HG02610 (cell line): ENCODE measurements around the gene TXLNG.
"Not testable (repeated sequence)": the region's sequence is repeated elsewhere in the genome, so short reads cannot be mapped to it uniquely, and the experiment has no call there.

Source experiments
- ATAC-seq: cut with Tn5 transposase; IDR thresholded peaks from one replicate; pipeline ENCODE4 v1.9.1; 2021; ENCODE audit warnings: mild to moderate bottlenecking, moderate library complexity; ENCODE audit not compliant: unreplicated experiment

The TXLNG gene

GRCh38 chrX:16836371-16836770, 50.1 kb downstream of the TXLNG start:
- ATAC-seq, result peak; percentile 79

- no peak for ATAC-seq
Observed at GRCh38 chrX:16838202-16839066, 52.2 kb downstream of the TXLNG start.

- no peak for ATAC-seq
Observed at GRCh38 chrX:16839219-16839851, 53.1 kb downstream of the TXLNG start.

- ATAC-seq, result no peak
Observed at GRCh38 chrX:16839852-16840460, 53.7 kb downstream of the TXLNG start.

GRCh38 chrX:16842684-16843083, 56.4 kb downstream of the TXLNG start:
- ATAC-seq, result no peak

GRCh38 chrX:16843208-16843909, 57.1 kb downstream of the TXLNG start:
- ATAC-seq, result no peak

GRCh38 chrX:16845686-16846085, 59.4 kb downstream of the TXLNG start:
- ATAC-seq, result no peak

- ATAC-seq, result no peak
Observed at GRCh38 chrX:16848541-16848940, 62.3 kb downstream of the TXLNG start.

GRCh38 chrX:16851421-16851820, 65.2 kb downstream of the TXLNG start:
- no peak for ATAC-seq

GRCh38 chrX:16851827-16852226, 65.6 kb downstream of the TXLNG start:
- no peak for ATAC-seq

- no peak for ATAC-seq
Observed at GRCh38 chrX:16852617-16853179, 66.4 kb downstream of the TXLNG start.

GRCh38 chrX:16853537-16853936, 67.3 kb downstream of the TXLNG start:
- ATAC-seq, result no peak

GRCh38 chrX:16855363-16856075, 69.3 kb downstream of the TXLNG start:
- ATAC-seq, result no peak

- not testable (repeated sequence) for ATAC-seq
Observed at GRCh38 chrX:16856076-16856404, 69.8 kb downstream of the TXLNG start.

- no peak for ATAC-seq
Observed at GRCh38 chrX:16856744-16857143, 70.5 kb downstream of the TXLNG start.

- ATAC-seq, result no peak
Observed at GRCh38 chrX:16862829-16863228, 76.6 kb downstream of the TXLNG start.

- no peak for ATAC-seq
Observed at GRCh38 chrX:16867947-16868346, 81.7 kb downstream of the TXLNG start.

- no peak for ATAC-seq
Observed at GRCh38 chrX:16868920-16869319, 82.7 kb downstream of the TXLNG start.

GRCh38 chrX:16869393-16870094, 83.3 kb downstream of the TXLNG start:
- ATAC-seq, result peak; percentile 53
